Astrocyte (in vitro differentiated cells and primary cell): ENCODE results near the gene SCARF1.

Experiments
- CTCF ChIP-seq: IDR thresholded peaks from 2 replicates; pipeline ENCODE4 v1.5.1; 2011; ENCODE audit warnings: low read depth, mild to moderate bottlenecking, inconsistent platforms, low read length, moderate library complexity; ENCODE audit not compliant: insufficient read depth
- EZH2 ChIP-seq: IDR thresholded peaks from 2 replicates; pipeline ENCODE4 v1.6.1; 2012; ENCODE audit warnings: mild to moderate bottlenecking, low read length, inconsistent platforms; ENCODE audit not compliant: insufficient read depth

GRCh38 chr17:1640329-1641064 is 5.0 kb downstream of the SCARF1 start:
- TF ChIP-seq CTCF (no peak), EZH2 (no peak)
